Measurements from ENCODE around the gene ATAD5. TPM values are rescaled to one million over a fixed set of nuclear protein-coding genes. Genes with fewer than 3 reads are reported as not detected.

ATAD5 gene
- total and polyA plus RNA-seq, 8 donors, result 0.15 to 9.7 (median 0.97) TPM

- intact Hi-C loops (cut with DNase I; ENCODE audit: low total_unique reads), result no loop called here
- Histone ChIP-seq H3K27me3 (no peaks in the 10 kb centered on the region), H3K9me3 (no peaks in the 10 kb centered on the region), H3K4me1 (peaks cover 14 to 62% (median 36%) of the 10 kb centered on the region in 4 donors), H3K36me3 (peaks cover 0 to 4% (median 0%) of the 10 kb centered on the region in 4 donors), H3K4me3 (peak overlapping the region; percentile 74 to 98 (median 88)), H3K27ac (peak overlapping the region in 4 of 5 donors; percentile 85 to 89 (median 88))
- DNase-seq, result no peak
- WGBS, 5 donors, result 30 to 44% (median 41%) methylated on average over 7 of the region's 7 CpGs
- TF ChIP-seq CTCF (IDR thresholded peaks at IDR 0.05) (no peak), EP300 (IDR thresholded peaks at IDR 0.05) (no peak), POLR2A (IDR thresholded peaks at IDR 0.05) (no peak), POLR2AphosphoS5 (IDR thresholded peaks at IDR 0.05) (no peak)
These were observed 8.3 kb upstream of the ATAD5 start for GRCh38 chr17:30823421-30823820.

- TF ChIP-seq POLR2AphosphoS5 (IDR thresholded peaks at IDR 0.05) (no peak), CTCF (IDR thresholded peaks at IDR 0.05) (no peak)
- Histone ChIP-seq H3K9me3 (no peaks in the 10 kb centered on the region), H3K4me3 (peak overlapping the region; percentile 74 to 98 (median 88)), H3K27me3 (no peaks in the 10 kb centered on the region), H3K4me1 (peaks cover 14 to 58% (median 36%) of the 10 kb centered on the region in 4 donors), H3K36me3 (peaks cover 0 to 4% (median 0%) of the 10 kb centered on the region in 4 donors), H3K27ac (peak overlapping the region; percentile 85 to 91 (median 89))
- DNase-seq, result no peak
- 0 to 2% (median 1%) methylated on average over 11 of the region's 11 CpGs for WGBS, 5 donors
- intact Hi-C loops (cut with DNase I; ENCODE audit: low total_unique reads), result no loop called here
These were observed 7.8 kb upstream of the ATAD5 start for GRCh38 chr17:30824002-30824355.

- Histone ChIP-seq H3K36me3 (no peaks in the 10 kb centered on the region), H3K27ac (peak within 1 kb of the TSS; percentile 85 to 91 (median 89)), H3K4me1 (peaks cover 14 to 53% (median 35%) of the 10 kb centered on the region in 4 donors), H3K9me3 (no peaks in the 10 kb centered on the region), H3K4me3 (peak within 1 kb of the TSS; percentile 74 to 98 (median 88)), H3K27me3 (no peaks in the 10 kb centered on the region)
- no peak for TF ChIP-seq POLR2A (IDR thresholded peaks at IDR 0.05)
- peak; percentile 10 to 82 (median 79) for TF ChIP-seq POLR2AphosphoS5 (IDR thresholded peaks at IDR 0.05)
- TF ChIP-seq CTCF (IDR thresholded peaks at IDR 0.05), result peak in 5 of 7 experiments; percentile 24 to 77 (median 59)
- DNase-seq, result peak; percentile 91 to 98
- intact Hi-C loops (cut with DNase I; ENCODE audit: low total_unique reads), result no loop called here
- 4 to 12% (median 5%) methylated on average over 45 to 75 of the region's 75 CpGs for WGBS, 5 donors
These were observed 7.2 kb upstream of the ATAD5 start, which contains the start of gene CRLF3 for GRCh38 chr17:30824356-30825145. TSS of gene CRLF3 (minus strand) at chr17:30824692. CDS start at chr17:30824651, 41 bp downstream.

- 86 to 92% (median 87%) methylated on average over 6 of the region's 6 CpGs for WGBS, 5 donors
- Histone ChIP-seq H3K27me3 (no peaks in the 10 kb centered on the region), H3K27ac (no peak overlapping the region), H3K4me3 (no peak overlapping the region), H3K9me3 (no peaks in the 10 kb centered on the region), H3K4me1 (peaks cover 10 to 44% (median 34%) of the 10 kb centered on the region in 4 donors), H3K36me3 (no peaks in the 10 kb centered on the region)
- TF ChIP-seq CTCF (IDR thresholded peaks at IDR 0.05) (no peak), POLR2A (IDR thresholded peaks at IDR 0.05) (no peak), EP300 (IDR thresholded peaks at IDR 0.05) (no peak), POLR2AphosphoS5 (IDR thresholded peaks at IDR 0.05) (no peak)
- DNase-seq, result no peak
- intact Hi-C loops (cut with DNase I; ENCODE audit: low total_unique reads), result no loop called here
These were observed 4.7 kb upstream of the ATAD5 start for GRCh38 chr17:30827082-30827481.

Measured in stomach (tissue), 9 donors.